ENCODE measurements around the gene HADH. TPM values are rescaled to one million over a fixed set of nuclear protein-coding genes. Genes with fewer than 3 reads are reported as not detected.

HADH gene
- total and polyA plus RNA-seq, 4 experiments from 2014 or later: 20.0 to 41.8 (median 27.9) TPM

GRCh38 chr4:108080747-108081146 is 91.1 kb downstream of the HADH start:
- H3K4me3 ChIP-seq (ENCODE audit: low read length in 2 of 2): no peak overlapping the region

GRCh38 chr4:108081256-108081655 is 91.6 kb downstream of the HADH start:
- Mint-ChIP-seq H3K4me1 (peaks cover 28 to 56% (median 44%) of the 10 kb centered on the region in 4 donors), H3K4me3 (peak overlapping the region; percentile 61 to 83 (median 78)), H3K36me3 (peaks cover 50 to 66% of the 10 kb centered on the region in 2 donors), H3K27ac (peak overlapping the region; percentile 82 to 94 (median 91)), H3K27me3 (no peaks in the 10 kb centered on the region), H3K9me3 (no peaks in the 10 kb centered on the region)
- Histone ChIP-seq H3K4me3 (ENCODE audit: low read length in 2 of 2) (no peak overlapping the region), H3K9me3 (ENCODE audit: control insufficient read depth in 1 of 2, low read length in 2 of 2) (no peaks in the 10 kb centered on the region), H3K4me1 (ENCODE audit: insufficient read depth, low read length) (peaks cover 35% of the 10 kb centered on the region), H3K27ac (ENCODE audit: low read depth, low read length) (peak overlapping the region; percentile 23), H3K36me3 (ENCODE audit: insufficient read depth, low read length) (peaks cover 44% of the 10 kb centered on the region), H3K27me3 (ENCODE audit: insufficient read depth, low read length) (no peaks in the 10 kb centered on the region)
- intact Hi-C loops (cut with micrococcal nuclease): loop anchor here (5.0 kb wide), 1 partner anchor 36 kb away; no protein-coding TSS in a partner anchor
- ChIA-PET POLR2A (ENCODE audit: partially characterized antibody) (interaction anchor here (0.6 to 5.0 kb wide), 13 partner anchors 9 to 105 kb away, joined by 3 to 24 read pairs (median 3); partner anchors contain the start of gene LEF1), CTCF (ENCODE audit: partially characterized antibody) (interaction anchor here (0.9 to 1.3 kb wide), 5 partner anchors 13 to 491 kb away, joined by 3 to 5 read pairs (median 3); no protein-coding TSS in a partner anchor)
- DNase-seq: no peak

More at GRCh38 chr4:108080747-108081146, 91.1 kb downstream of the HADH start:
- Mint-ChIP-seq H3K4me3 (peak overlapping the region; percentile 61 to 83 (median 78)), H3K9me3 (no peaks in the 10 kb centered on the region), H3K36me3 (peaks cover 50 to 63% of the 10 kb centered on the region in 2 donors), H3K4me1 (peaks cover 28 to 54% (median 45%) of the 10 kb centered on the region in 4 donors), H3K27ac (peak overlapping the region; percentile 82 to 94 (median 91)), H3K27me3 (no peaks in the 10 kb centered on the region)
- POLR2A ChIA-PET (ENCODE audit: partially characterized antibody): interaction anchor here (0.6 to 5.0 kb wide), 16 partner anchors 8 to 106 kb away, joined by 3 to 24 read pairs (median 3); partner anchors contain the start of gene LEF1
- DNase-seq: peak; percentile 39 to 62 (median 48)
- H3K27me3 ChIP-seq (ENCODE audit: insufficient read depth, low read length): no peaks in the 10 kb centered on the region
- H3K36me3 ChIP-seq (ENCODE audit: insufficient read depth, low read length): peaks cover 43% of the 10 kb centered on the region
- intact Hi-C loops (cut with micrococcal nuclease): loop anchor here (5.0 kb wide), 1 partner anchor 37 kb away; no protein-coding TSS in a partner anchor
- no peaks in the 10 kb centered on the region for H3K9me3 ChIP-seq (ENCODE audit: control insufficient read depth in 1 of 2, low read length in 2 of 2)
- CTCF ChIA-PET (ENCODE audit: partially characterized antibody): interaction anchor here (0.9 to 1.3 kb wide), 7 partner anchors 10 to 491 kb away, joined by 3 to 5 read pairs (median 3); no protein-coding TSS in a partner anchor
- peak overlapping the region; percentile 23 for H3K27ac ChIP-seq (ENCODE audit: low read depth, low read length)
- peaks cover 35% of the 10 kb centered on the region for H3K4me1 ChIP-seq (ENCODE audit: insufficient read depth, low read length)

Other genes starting within 250 kb of the HADH start
- under 1 TPM; 0.28 to 0.67 TPM for gene SGMS2, start 165.0 kb upstream of the HADH start, total RNA-seq
- not detected for gene SGMS2, start 165.0 kb upstream of the HADH start, polyA plus RNA-seq
- gene CYP2U1, start 58.3 kb upstream of the HADH start, total RNA-seq: 1 to 10 TPM; 6.3 to 7.2 TPM
- 1 to 10 TPM; 2.0 to 4.3 TPM for gene CYP2U1, start 58.3 kb upstream of the HADH start, polyA plus RNA-seq
- 100 to 1,000 TPM; 363 to 382 TPM for gene LEF1, start 179.0 kb downstream of the HADH start, total RNA-seq
- gene LEF1, start 179.0 kb downstream of the HADH start, polyA plus RNA-seq: 100 to 1,000 TPM; 307 to 399 TPM

All from CD4-positive, alpha-beta memory T cell (primary cell).